Measurements from ENCODE around the gene TTL. TPM values are rescaled to one million over a fixed set of nuclear protein-coding genes. Genes with fewer than 3 reads are reported as not detected.

The TTL gene
- total and polyA plus RNA-seq, 11 donors: 13.0 to 55.3 (median 38.7) TPM

DNA sequence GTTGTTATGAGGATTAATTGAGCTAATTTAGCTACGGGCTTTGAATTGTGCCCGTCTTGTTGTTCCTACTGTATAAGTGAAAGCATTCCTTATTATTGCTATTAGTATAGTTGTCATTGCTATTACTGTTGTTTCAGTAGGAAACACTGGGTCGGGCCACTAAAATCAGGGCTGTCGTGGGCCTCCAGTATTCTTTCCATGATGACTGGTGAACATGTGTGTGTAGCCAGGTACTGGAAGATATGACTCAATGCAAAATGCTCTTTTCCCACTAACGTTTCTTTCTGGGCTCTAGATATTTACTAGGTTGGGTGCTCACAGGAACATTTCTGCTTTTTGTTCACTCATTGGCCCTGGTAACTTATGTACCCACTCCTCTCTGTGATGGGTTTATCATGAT is 4.9 kb downstream of the TTL start:
- H3K4me3 ChIP-seq: no peak overlapping the region
- no peak overlapping the region for H3K27ac ChIP-seq
- TF ChIP-seq POLR2A (IDR thresholded peaks at IDR 0.05): no peak
- TF ChIP-seq, protein P1, sequence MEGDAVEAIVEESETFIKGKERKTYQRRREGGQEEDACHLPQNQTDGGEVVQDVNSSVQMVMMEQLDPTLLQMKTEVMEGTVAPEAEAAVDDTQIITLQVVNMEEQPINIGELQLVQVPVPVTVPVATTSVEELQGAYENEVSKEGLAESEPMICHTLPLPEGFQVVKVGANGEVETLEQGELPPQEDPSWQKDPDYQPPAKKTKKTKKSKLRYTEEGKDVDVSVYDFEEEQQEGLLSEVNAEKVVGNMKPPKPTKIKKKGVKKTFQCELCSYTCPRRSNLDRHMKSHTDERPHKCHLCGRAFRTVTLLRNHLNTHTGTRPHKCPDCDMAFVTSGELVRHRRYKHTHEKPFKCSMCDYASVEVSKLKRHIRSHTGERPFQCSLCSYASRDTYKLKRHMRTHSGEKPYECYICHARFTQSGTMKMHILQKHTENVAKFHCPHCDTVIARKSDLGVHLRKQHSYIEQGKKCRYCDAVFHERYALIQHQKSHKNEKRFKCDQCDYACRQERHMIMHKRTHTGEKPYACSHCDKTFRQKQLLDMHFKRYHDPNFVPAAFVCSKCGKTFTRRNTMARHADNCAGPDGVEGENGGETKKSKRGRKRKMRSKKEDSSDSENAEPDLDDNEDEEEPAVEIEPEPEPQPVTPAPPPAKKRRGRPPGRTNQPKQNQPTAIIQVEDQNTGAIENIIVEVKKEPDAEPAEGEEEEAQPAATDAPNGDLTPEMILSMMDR (IDR thresholded peaks at IDR 0.05): no peak
- peaks cover 0 to 29% (median 15%) of the 10 kb centered on the region in 12 donors for H3K4me1 ChIP-seq
- DNase-seq (no peak), ATAC-seq (no peak)
- WGBS, 4 donors: 90 to 93% (median 93%) methylated on average over 5 of the region's 5 CpGs
- intact Hi-C loops (cut with DNase I): loop anchor here in 2 of 10 donors (10.0 kb wide), 2 partner anchors 58 to 88 kb away; partner anchors contain the start of gene POLR1B (in 1 of the 2)
- peaks cover 0 to 17% (median 0%) of the 10 kb centered on the region in 9 donors for H3K36me3 ChIP-seq
- H3K27me3 ChIP-seq: no peaks in the 10 kb centered on the region
- H3K9me3 ChIP-seq: no peaks in the 10 kb centered on the region

DNA sequence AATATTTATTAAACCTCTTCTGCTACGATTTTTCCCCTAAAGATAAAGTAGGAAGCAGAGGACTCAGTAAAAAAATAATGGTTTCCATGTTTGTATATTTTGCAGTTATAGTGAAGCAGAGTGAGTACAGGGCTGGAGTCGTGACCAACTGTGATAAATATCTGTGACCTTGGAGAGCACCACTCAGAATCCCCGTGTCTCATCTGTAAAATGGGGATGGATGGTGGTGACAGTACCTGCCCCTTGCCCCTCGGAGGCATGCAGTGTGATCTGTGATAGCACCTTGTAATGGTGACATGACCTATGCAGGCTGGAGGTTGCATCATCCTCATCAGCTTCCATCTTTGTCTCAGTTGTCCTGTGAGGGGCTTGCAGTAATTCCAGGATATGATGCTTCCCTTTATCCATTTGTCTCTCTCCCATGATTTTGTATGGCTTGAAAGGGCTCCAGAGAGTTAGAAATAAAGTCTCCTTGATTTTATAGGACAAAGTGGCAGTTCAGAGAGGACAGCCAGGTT is 5.5 kb downstream of the TTL start:
- intact Hi-C loops (cut with DNase I): loop anchor here in 2 of 10 donors (10.0 kb wide), 2 partner anchors 57 to 87 kb away; partner anchors contain the start of gene POLR1B (in 1 of the 2)
- TF ChIP-seq POLR2A (IDR thresholded peaks at IDR 0.05): no peak
- TF ChIP-seq, protein P1 (IDR thresholded peaks at IDR 0.05): no peak
- H3K4me1 ChIP-seq: peaks cover 0 to 29% (median 15%) of the 10 kb centered on the region in 12 donors
- ATAC-seq: no peak
- no peaks in the 10 kb centered on the region for H3K9me3 ChIP-seq
- H3K4me3 ChIP-seq: no peak overlapping the region
- H3K36me3 ChIP-seq: peaks cover 0 to 17% (median 0%) of the 10 kb centered on the region in 9 donors
- DNase-seq: no peak
- WGBS, 4 donors: 79 to 94% (median 87%) methylated on average over 4 of the region's 4 CpGs
- H3K27me3 ChIP-seq: no peaks in the 10 kb centered on the region
- H3K27ac ChIP-seq: no peak overlapping the region

DNA sequence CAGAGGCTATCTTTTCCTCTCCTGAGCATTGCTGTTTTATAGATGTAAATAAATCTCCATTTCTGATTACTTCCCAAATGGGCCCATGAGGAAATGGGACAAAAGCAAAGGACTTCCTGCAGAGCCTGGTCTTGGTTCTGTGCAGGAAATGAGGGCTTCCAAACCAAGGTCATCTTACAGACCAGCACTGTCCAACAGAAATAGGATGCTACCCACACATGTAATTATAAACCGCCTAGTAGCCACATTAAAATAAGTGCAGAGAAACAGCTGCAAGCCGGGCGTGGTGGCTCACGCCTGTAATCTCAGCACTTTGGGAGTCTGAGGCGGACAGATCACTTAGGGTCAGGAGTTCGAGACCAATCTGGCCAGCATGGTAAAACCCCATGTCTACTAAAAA is 6.2 kb downstream of the TTL start:
- no peaks in the 10 kb centered on the region for H3K9me3 ChIP-seq
- no peak for TF ChIP-seq POLR2A (IDR thresholded peaks at IDR 0.05)
- TF ChIP-seq, protein P1 (IDR thresholded peaks at IDR 0.05): no peak
- H3K27ac ChIP-seq: no peak overlapping the region
- DNase-seq (no peak), ATAC-seq (peak in 1 of 4 donors; percentile 20)
- peaks cover 0 to 17% (median 0%) of the 10 kb centered on the region in 9 donors for H3K36me3 ChIP-seq
- no peak overlapping the region for H3K4me3 ChIP-seq
- WGBS, 4 donors: 58 to 81% (median 66%) methylated on average over 6 of the region's 6 CpGs
- intact Hi-C loops (cut with DNase I): loop anchor here in 2 of 10 donors (10.0 kb wide), 2 partner anchors 57 to 87 kb away; partner anchors contain the start of gene POLR1B (in 1 of the 2)
- no peaks in the 10 kb centered on the region for H3K27me3 ChIP-seq
- H3K4me1 ChIP-seq: peaks cover 0 to 25% (median 10%) of the 10 kb centered on the region in 12 donors

DNA sequence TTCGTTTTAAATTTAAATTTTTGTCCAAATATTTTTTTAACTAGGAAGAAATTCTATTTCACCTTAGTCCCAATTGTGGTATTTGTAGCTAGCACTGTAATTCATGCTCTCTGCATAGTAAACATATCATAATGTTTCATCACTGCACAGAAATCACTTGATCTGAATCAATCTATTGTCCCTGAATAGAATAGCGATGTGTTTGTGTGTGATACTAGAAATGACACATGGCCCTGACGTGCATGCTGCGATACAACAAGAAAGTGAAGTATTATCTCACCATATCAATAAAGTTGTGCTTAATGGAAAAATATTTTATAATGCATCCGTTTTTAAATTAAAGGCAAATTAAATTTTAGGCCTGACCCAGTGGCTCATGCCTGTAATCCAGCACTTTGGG is 10.0 kb downstream of the TTL start:
- TF ChIP-seq, protein P1 (IDR thresholded peaks at IDR 0.05): no peak
- no peak for TF ChIP-seq POLR2A (IDR thresholded peaks at IDR 0.05)
- no peak overlapping the region for H3K4me3 ChIP-seq
- H3K27ac ChIP-seq: no peak overlapping the region
- intact Hi-C loops (cut with DNase I): no loop called here
- peaks cover 0 to 20% (median 6%) of the 10 kb centered on the region in 12 donors for H3K4me1 ChIP-seq
- ATAC-seq (no peak), DNase-seq (no peak)
- 96 to 97% (median 96%) methylated on average over 5 of the region's 5 CpGs for WGBS, 4 donors
- peaks cover 0 to 27% (median 14%) of the 10 kb centered on the region in 9 donors for H3K36me3 ChIP-seq
- no peaks in the 10 kb centered on the region for H3K9me3 ChIP-seq
- H3K27me3 ChIP-seq: no peaks in the 10 kb centered on the region

All from heart left ventricle (tissue), 16 donors.